Measurements from ENCODE around the gene TCEAL9.

TCEAL9 gene

GRCh38 chrX:103367502-103367901 lies 11.2 kb downstream of the TCEAL9 start:
- in situ Hi-C loops (cut with MboI; ENCODE audit: low pct_unique_long_range_greater_than_20kb, low sequenced_read_pairs, unreplicated experiment): no loop called here

GRCh38 chrX:103369479-103369878 lies 13.2 kb downstream of the TCEAL9 start:
- DNase-seq (ENCODE audit: low spot score): no peak
- in situ Hi-C loops (cut with MboI; ENCODE audit: low pct_unique_long_range_greater_than_20kb, low sequenced_read_pairs, unreplicated experiment): no loop called here
- no peak for TF ChIP-seq CTCF (IDR thresholded peaks at IDR 0.05; ENCODE audit: extremely low read depth, insufficient read depth, missing control alignments)

More at GRCh38 chrX:103367502-103367901, 11.2 kb downstream of the TCEAL9 start:
- no peak for TF ChIP-seq CTCF (IDR thresholded peaks at IDR 0.05; ENCODE audit: extremely low read depth, insufficient read depth, missing control alignments)
- DNase-seq (ENCODE audit: low spot score): no peak

- DNase-seq (ENCODE audit: low spot score): no peak
- no peak for TF ChIP-seq CTCF (IDR thresholded peaks at IDR 0.05; ENCODE audit: extremely low read depth, insufficient read depth, missing control alignments)
- in situ Hi-C loops (cut with MboI; ENCODE audit: low pct_unique_long_range_greater_than_20kb, low sequenced_read_pairs, unreplicated experiment): no loop called here
Observed at GRCh38 chrX:103372886-103373285, 16.6 kb downstream of the TCEAL9 start.

- DNase-seq (ENCODE audit: low spot score): no peak
- in situ Hi-C loops (cut with MboI; ENCODE audit: low pct_unique_long_range_greater_than_20kb, low sequenced_read_pairs, unreplicated experiment): no loop called here
- TF ChIP-seq CTCF (IDR thresholded peaks at IDR 0.05; ENCODE audit: extremely low read depth, insufficient read depth, missing control alignments): no peak
Observed at GRCh38 chrX:103373581-103373980, 17.3 kb downstream of the TCEAL9 start.

- TF ChIP-seq CTCF (IDR thresholded peaks at IDR 0.05; ENCODE audit: extremely low read depth, insufficient read depth, missing control alignments): no peak
- in situ Hi-C loops (cut with MboI; ENCODE audit: low pct_unique_long_range_greater_than_20kb, low sequenced_read_pairs, unreplicated experiment): no loop called here
- DNase-seq (ENCODE audit: low spot score): peak; percentile 29
Observed at GRCh38 chrX:103376118-103376978, 20.0 kb downstream of the TCEAL9 start, which contains the start of gene BEX3. Gene BEX3, plus strand, starts transcription at chrX:103376538. Its CDS starts 984 bp downstream, at chrX:103377522.

GRCh38 chrX:103376979-103377324 lies 20.6 kb downstream of the TCEAL9 start:
- DNase-seq (ENCODE audit: low spot score): no peak
- TF ChIP-seq CTCF (IDR thresholded peaks at IDR 0.05; ENCODE audit: extremely low read depth, insufficient read depth, missing control alignments): no peak
- in situ Hi-C loops (cut with MboI; ENCODE audit: low pct_unique_long_range_greater_than_20kb, low sequenced_read_pairs, unreplicated experiment): no loop called here

Data from GM13977 (cell line).